GM18526 (cell line): ENCODE measurements around the gene VTN.
A peak's percentile ranks its signal among the peaks of the same experiment; 100 is the strongest.

Source experiments
- POLR2A ChIP-seq: IDR thresholded peaks from 3 replicates; pipeline ENCODE4 v1.6.1; 2011; ENCODE audit not compliant: insufficient read length; ENCODE audit errors: extremely low read depth

Gene VTN

DNA sequence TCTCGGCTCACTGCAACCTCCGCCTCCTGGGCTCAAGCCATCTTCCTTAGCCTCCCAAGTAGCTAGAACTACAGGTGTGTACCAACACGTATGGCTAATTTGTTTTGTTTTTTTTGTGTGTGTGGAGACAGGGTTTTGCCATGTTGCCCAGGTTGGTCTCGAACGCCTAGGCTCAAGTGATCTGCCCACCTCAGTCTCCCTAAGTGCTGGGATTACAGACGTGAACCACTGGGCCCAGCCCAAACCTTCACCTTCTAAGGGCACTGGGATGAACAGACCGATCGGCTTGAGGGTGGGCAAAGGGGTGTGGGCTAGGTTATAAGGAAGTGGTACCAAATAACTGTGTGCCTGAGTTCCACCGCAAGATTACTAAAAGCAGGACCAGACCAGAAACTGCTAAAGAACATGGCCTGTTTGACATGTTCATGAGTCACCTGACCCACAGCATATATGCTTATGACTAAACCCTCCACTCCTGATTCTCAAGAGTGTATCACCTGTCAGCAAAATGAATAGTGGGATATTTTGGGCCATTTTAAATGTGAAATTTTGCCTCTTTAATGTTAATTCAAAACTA lies 43.0 kb downstream of the VTN start:
- no peak for TF ChIP-seq POLR2A

DNA sequence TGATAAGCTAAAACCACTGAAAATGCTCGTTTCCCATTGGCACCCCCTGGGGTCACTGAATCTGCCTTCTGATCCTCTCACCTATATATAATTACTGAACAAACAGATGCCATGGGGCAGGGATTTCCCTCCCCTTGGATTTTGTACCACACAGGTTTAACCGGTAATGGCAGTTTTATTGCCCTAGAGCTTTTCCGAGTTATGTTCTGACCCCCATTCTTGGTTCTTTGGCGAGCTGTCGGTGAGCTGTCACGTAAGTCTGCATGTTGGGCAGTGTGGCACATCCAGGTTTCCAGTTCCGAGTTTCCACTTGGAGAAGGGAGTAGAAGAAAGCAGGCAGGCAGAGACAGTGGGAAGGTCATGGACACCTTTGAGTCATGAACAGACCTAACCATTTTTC lies 44.0 kb downstream of the VTN start:
- no peak for TF ChIP-seq POLR2A

GRCh38 chr17:28325211-28325610 lies 44.9 kb downstream of the VTN start:
- TF ChIP-seq POLR2A, result no peak

DNA sequence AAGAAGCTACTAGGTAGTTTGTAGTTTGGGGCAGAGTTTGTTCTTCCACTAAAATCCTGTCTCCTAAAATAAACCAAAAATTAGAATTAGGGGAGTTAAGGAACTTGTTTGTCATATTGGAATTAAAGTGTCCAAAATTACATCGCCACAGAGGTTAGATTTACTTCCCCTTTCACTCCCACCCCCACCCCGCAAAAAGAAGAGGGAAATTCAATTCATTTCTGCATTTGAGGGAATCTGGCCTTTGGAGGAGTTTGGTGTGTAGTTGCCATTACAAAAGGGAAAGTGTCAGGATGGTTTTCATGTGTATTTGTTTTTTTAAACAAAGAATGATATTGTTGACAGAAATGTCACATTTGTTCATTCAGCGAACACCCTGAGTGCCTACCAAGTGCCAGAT lies 45.3 kb downstream of the VTN start:
- no peak for TF ChIP-seq POLR2A

GRCh38 chr17:28324267-28324745 lies 45.8 kb downstream of the VTN start:
- no peak for TF ChIP-seq POLR2A

DNA sequence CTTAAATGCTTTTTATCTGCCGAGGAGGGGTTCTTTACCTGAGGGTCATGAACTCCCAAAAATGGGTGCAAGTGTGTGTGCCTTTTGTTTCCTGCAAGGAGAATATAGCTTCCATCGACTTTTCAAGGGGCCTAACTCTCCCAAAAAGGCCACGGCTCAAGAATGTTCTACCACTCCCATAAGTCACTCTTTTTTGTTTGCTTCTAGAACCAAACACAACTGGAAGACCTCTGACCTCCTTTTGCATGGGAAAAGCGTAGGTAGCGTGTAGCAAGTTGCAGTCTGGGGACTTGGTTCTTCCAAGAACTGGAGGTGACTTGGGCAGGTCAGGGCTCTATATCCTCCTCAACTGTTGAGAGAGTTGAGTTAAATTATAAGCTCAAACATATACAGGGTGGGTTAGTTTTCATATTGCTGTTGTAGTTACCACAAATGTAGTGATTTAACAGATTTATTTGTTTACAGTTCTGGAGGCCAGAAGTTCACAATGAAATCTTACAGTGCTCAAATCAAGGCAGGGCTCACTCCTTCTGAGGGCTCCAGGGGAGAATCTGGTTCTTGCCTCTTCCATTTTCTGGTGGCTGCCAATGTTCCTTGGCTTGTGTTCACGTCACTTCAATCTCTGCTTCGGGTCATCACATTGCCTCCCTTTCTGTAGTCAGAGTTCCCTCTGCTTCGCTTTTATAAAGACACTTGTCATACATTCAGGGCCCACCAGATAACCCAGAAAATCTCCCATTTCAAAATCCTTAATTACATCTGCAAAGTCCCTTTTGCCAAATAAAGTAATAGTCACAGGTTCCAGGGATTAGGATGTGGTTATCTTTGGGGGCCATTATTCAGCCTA lies 49.7 kb downstream of the VTN start:
- TF ChIP-seq POLR2A, result no peak

DNA sequence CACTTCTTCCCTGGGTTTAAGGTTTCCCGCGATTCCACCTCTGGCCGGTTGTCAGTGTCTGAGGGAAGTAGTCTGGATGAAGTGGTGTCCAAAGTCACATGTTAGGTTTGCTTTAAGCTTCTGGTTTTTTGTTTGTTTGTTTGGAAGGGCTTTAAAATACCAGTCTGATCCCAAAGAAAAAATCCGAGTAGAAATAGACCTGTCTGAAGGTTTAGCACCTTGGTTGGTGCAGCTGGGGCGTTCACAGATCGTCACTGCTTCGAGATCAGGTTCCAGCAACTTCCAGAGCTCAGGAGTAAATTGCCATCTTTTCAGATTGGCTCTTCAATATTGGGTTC lies 50.5 kb downstream of the VTN start:
- TF ChIP-seq POLR2A, result no peak

GRCh38 chr17:28318759-28319597 lies 51.1 kb downstream of the VTN start, which contains the start of gene TMEM97:
TMEM97 (plus strand) TSS chr17:28319200; CDS start chr17:28319240, 40 bp downstream.
- TF ChIP-seq POLR2A, result peak; percentile 82

GRCh38 chr17:28317966-28318758 lies 51.9 kb downstream of the VTN start:
- TF ChIP-seq POLR2A, result no peak
